Activated CD4-positive, alpha-beta T cell treated with anti-CD3 and anti-CD28 coated beads, Interleukin-2, amount 10 ng/mL, durations not matched to agents 24 days and 14 days (primary cell): ENCODE results near the gene SFTA2. TPM values are rescaled to one million over a fixed set of nuclear protein-coding genes. Genes with fewer than 3 reads are reported as not detected.
"Not testable (repeated sequence)": the region's sequence is repeated elsewhere in the genome, so short reads cannot be mapped to it uniquely, and the experiment has no call there.

Experiments
- DNase-seq: peaks from one replicate; pipeline ENCODE4 v3.0.0; 2022
- H3K27ac Mint-ChIP-seq: one replicate; pipeline ENCODE4 v1.8.0; 2022; ENCODE audit warnings: mild to moderate bottlenecking, mixed read lengths
- H3K27me3 Mint-ChIP-seq: one replicate; pipeline ENCODE4 v1.8.0; 2022; ENCODE audit warnings: mixed read lengths
- H3K36me3 Mint-ChIP-seq: one replicate; pipeline ENCODE4 v1.8.0; 2022; ENCODE audit warnings: low read depth, mild to moderate bottlenecking, mixed read lengths
- H3K4me1 Mint-ChIP-seq: one replicate; pipeline ENCODE4 v1.8.0; 2021; ENCODE audit warnings: mixed read lengths
- H3K4me3 Mint-ChIP-seq: one replicate; pipeline ENCODE4 v1.8.0; 2022; ENCODE audit warnings: mild to moderate bottlenecking, moderate library complexity, mixed read lengths
- H3K9me3 Mint-ChIP-seq: one replicate; pipeline ENCODE4 v1.8.0; 2021; ENCODE audit warnings: mixed read lengths
- intact Hi-C: fragments of 100-400 bp; cut with micrococcal nuclease; formaldehyde crosslinking; loops from one replicate; pipeline ENCODE4 v1.15.1; 2023
- total RNA-seq: library from RNA; stranded (reverse); gene quantifications from 2 replicates; pipeline ENCODE4 v1.2.3, GENCODE V29; 2022

SFTA2 gene
- total RNA-seq, 1 donor from 2014 or later, result not detected

DNA sequence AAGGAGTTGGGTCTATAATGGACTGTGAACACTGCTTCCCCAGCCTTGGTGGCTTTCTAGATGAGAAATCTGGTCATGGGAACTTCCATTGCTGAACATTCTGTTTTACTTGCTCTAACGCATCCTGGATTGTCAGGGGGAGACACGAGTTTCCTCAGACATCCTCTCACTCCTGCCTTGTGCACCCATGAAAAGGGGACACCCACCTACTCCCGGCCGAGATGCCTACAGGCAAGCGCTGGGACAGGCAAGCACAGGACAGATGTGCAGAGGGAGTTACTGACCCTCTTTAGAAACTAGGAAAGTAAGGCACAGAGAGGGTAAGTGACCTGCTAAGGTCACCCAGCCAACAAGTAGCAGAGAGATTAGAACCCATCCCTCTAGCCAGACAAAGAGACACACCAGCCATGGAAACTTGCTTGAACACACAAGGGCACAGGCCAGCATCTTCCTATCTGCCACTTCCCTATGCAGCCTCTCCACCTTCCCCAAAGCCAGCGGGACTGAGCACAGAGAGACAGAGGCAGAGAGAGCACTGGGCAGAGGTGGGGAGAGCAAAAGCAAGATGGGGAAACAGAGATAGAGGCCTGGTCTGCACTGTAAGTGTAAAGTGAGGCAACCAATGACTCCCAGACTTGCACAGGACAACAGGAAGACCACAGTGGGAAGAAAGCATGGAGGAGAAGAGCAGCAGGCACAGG is 845 bp upstream of the SFTA2 start:
- H3K4me1 Mint-ChIP-seq, result no peaks in the 10 kb centered on the region
- peaks cover 4% of the 10 kb centered on the region for H3K27me3 Mint-ChIP-seq
- intact Hi-C loops, result no loop called here
- H3K9me3 Mint-ChIP-seq, result peaks cover 4% of the 10 kb centered on the region
- no peak for DNase-seq
- H3K36me3 Mint-ChIP-seq, result peaks cover 12% of the 10 kb centered on the region
- H3K27ac Mint-ChIP-seq, result no peak overlapping the region
- no peak overlapping the region for H3K4me3 Mint-ChIP-seq

DNA sequence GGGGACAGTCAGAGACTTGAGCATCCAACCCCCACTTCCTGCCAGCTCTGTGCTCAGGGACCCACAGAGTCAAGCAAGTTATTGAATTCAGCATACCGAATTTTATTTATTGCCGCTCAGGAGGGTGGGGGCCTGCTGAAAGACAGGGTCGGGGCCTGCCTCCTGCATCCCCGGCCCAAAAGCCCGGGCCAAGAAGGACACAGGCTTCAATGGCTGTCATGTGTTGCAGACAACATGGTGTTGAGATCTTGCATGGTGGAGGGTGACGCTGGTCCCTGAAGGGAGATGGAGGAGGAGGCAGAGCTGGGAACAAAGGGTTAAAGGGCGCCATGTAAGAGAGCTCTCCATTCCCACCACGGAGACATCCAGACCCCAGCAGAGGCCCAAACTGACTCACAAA is 698 bp downstream of the SFTA2 start:
- intact Hi-C loops, result no loop called here
- no peaks in the 10 kb centered on the region for H3K27me3 Mint-ChIP-seq
- no peaks in the 10 kb centered on the region for H3K4me1 Mint-ChIP-seq
- DNase-seq, result no peak
- peaks cover 25% of the 10 kb centered on the region for H3K36me3 Mint-ChIP-seq
- H3K27ac Mint-ChIP-seq, result no peak overlapping the region
- H3K9me3 Mint-ChIP-seq, result peaks cover 4% of the 10 kb centered on the region
- no peak overlapping the region for H3K4me3 Mint-ChIP-seq

DNA sequence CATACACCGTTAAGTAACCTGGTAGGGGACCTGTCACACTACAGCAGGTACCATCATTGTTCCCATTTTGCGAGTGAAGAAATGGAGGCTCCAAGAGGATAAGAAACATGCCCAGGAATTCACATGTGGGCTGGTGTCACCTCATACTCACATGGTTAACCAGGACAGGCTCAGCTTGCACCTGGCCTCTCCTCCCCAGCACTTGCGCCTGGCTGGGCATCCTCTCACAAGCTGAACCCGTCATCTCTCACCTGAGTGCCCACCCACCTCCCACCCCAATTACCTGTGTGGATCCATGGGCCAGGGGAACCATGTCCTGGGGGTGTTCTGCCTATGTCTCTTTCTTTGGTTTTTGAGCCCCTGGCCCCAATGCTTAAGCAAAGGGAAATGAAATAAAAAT is 1.5 kb downstream of the SFTA2 start:
- Mint-ChIP-seq H3K4me3 (no peak overlapping the region), H3K27me3 (no peaks in the 10 kb centered on the region), H3K4me1 (no peaks in the 10 kb centered on the region), H3K27ac (no peak overlapping the region), H3K36me3 (peaks cover 28% of the 10 kb centered on the region), H3K9me3 (peaks cover 4% of the 10 kb centered on the region)
- intact Hi-C loops, result no loop called here
- DNase-seq, result no peak

DNA sequence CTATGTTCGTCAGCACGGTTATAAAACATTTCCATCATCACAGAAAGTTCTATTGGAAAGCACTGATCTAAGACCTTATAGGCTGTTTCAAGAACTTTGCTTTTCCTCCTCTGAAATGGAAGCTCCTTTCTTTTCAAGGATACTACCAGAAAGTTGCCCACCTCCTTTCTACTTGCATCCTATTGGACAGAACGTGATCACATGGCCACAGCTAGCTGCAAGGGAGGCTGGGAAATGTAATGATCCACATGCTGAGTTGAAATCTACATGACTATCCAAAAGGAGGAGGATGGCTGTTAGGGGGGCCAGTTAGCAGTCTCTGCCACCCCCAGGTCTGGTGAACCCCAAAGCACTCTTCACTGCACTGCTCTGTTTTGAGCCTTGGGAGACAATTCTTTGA is 3.3 kb downstream of the SFTA2 start:
- intact Hi-C loops, result no loop called here
- Mint-ChIP-seq H3K36me3 (peaks cover 32% of the 10 kb centered on the region), H3K4me1 (no peaks in the 10 kb centered on the region), H3K9me3 (peaks cover 4% of the 10 kb centered on the region), H3K4me3 (no peak overlapping the region), H3K27me3 (no peaks in the 10 kb centered on the region), H3K27ac (no peak overlapping the region)
- DNase-seq, result no peak

DNA sequence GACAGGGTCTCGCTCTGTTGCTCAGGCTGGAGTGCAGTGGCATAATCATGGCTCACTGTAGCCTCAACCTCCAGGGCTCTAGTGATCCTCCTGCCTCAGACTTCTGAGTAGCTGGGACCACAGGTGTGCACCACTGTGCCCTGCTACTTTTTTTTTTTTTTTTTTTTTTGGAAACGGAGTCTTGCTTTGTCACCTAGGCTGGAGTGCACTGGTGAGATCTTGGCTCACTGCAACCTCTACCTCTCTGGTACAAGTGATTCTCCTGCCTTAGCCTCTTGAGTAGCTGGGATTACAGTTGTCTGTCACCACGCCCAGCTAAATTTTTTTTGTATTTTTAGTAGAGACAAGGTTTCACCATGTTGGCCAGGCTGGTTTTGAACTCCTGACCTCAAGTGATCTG is 4.9 kb downstream of the SFTA2 start:
- H3K4me3 Mint-ChIP-seq, H3K27ac Mint-ChIP-seq, H3K27me3 Mint-ChIP-seq, DNase-seq, H3K9me3 Mint-ChIP-seq, H3K4me1 Mint-ChIP-seq, intact Hi-C loops: not testable (repeated sequence)
- peaks cover 45% of the 10 kb centered on the region for H3K36me3 Mint-ChIP-seq

DNA sequence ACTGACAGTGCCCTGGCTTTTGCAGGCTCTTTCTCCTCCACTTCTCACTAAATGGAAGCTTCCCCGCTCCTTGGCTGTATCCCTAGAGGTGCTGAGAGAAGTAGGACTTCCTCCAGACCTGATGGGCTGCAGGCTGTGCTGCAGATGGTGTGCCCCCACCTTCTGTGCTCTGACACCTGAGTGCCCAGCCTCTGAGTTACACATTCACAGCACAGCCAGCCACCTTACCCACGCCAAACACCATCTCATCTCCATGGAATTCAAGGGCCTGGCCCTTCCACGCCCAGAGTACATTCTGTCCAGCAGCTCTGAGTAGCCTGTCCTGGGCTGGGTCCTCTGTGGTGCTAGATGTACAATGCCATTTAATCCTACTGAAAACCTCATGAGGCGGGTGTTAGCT is 5.3 kb downstream of the SFTA2 start:
- intact Hi-C loops, result no loop called here
- peaks cover 46% of the 10 kb centered on the region for H3K36me3 Mint-ChIP-seq
- no peaks in the 10 kb centered on the region for H3K4me1 Mint-ChIP-seq
- no peak overlapping the region for H3K4me3 Mint-ChIP-seq
- peaks cover 4% of the 10 kb centered on the region for H3K9me3 Mint-ChIP-seq
- H3K27ac Mint-ChIP-seq, result no peak overlapping the region
- no peaks in the 10 kb centered on the region for H3K27me3 Mint-ChIP-seq
- DNase-seq, result no peak

DNA sequence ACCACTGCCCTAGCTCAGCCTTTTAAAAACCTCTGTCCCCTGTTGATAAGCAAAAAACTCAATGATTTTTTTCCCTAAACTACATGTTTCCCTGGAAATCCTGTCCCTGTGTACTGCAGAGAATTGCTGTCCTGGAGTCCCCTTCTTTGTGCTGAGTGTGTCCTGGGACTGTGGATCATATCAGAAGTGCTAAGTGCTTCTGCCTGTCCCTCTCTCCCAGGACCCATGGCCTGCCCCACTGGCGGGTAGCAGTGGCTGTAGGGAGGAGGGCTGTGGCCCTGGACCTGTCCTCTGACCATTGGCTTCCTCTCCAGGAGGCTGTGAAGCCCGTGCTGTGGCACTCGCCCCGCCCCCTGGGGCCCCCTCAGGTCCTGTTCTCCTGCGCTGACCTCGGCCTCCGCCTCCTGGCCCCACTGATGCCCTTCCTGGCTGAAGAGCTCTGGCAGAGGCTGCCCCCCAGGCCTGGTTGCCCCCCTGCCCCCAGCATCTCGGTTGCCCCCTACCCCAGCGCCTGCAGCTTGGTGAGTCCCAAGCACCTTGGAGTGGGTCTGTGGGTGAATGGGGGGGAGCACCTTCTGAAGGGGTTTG is 7.8 kb downstream of the SFTA2 start:
- intact Hi-C loops, H3K27ac Mint-ChIP-seq, DNase-seq, H3K4me3 Mint-ChIP-seq, H3K9me3 Mint-ChIP-seq, H3K27me3 Mint-ChIP-seq, H3K4me1 Mint-ChIP-seq: not testable (repeated sequence)
- peaks cover 64% of the 10 kb centered on the region for H3K36me3 Mint-ChIP-seq

DNA sequence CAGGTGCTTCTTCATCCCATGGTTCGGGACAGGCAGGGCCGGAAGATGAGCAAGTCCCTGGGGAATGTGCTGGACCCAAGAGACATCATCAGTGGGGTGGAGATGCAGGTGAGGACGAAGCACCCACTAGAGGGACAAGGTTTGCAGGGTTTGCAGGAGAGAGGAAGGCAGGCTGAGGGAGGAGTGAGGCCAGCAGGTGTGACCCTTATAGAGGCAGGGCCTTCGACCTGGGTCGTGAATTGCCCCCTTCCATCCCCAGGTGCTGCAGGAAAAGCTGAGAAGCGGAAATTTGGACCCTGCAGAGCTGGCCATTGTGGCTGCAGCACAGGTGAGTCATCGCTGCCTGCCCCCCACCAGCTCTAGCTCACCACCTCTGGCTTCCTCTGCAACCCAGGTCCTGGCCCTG is 9.5 kb downstream of the SFTA2 start:
- Mint-ChIP-seq H3K27me3 (no peaks in the 10 kb centered on the region), H3K4me1 (peaks cover 2% of the 10 kb centered on the region), H3K9me3 (no peaks in the 10 kb centered on the region), H3K4me3 (no peak overlapping the region), H3K36me3 (peaks cover 60% of the 10 kb centered on the region), H3K27ac (no peak overlapping the region)
- DNase-seq, result no peak
- intact Hi-C loops, result no loop called here

DNA sequence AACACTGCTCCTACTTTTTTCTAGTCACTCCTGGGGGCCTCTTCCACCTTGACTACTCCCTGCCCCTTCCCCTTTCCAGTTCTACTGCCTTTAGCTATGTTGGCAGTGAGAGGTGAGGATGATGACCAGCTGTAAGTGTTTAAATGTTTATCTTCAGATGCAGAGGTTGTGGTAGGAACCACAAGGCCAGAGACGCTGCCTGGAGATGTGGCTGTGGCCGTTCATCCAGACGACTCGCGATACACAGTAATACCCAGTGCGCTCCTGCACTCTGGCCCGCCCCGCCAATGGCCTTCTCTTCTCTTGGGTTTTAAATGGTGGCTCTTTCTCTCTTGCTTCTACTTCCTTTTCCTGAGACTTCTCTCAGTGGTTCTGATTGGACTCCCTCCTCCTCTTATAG is 13.3 kb downstream of the SFTA2 start:
- no peak for DNase-seq
- no peaks in the 10 kb centered on the region for H3K27me3 Mint-ChIP-seq
- intact Hi-C loops, result loop anchor here (10.0 kb wide), 1 partner anchor 126 kb away; no protein-coding TSS in a partner anchor

DNA sequence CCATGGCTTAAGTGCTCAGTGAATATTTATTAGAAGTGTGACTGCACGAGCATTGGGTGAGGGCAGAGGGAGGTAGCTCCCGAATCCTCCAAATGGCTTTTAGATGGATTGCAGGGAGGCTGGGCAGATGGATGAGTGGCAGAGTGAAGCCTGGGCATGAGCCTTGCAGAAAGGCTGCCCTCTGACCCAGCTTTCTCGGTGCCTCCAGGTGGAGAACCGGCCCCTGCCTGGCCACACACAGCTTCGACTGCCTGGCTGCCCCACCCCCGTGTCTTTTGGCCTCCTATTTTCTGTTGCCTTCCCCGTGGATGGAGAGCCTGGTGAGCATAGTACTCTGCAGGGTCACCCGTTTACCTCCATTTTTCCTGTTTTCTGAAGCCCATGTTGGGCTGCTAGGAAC is 14.5 kb downstream of the SFTA2 start:
- intact Hi-C loops, result loop anchor here (10.0 kb wide), 1 partner anchor 127 kb away; no protein-coding TSS in a partner anchor
- Mint-ChIP-seq H3K27ac (no peak overlapping the region), H3K36me3 (peaks cover 66% of the 10 kb centered on the region), H3K27me3 (no peaks in the 10 kb centered on the region), H3K9me3 (no peaks in the 10 kb centered on the region), H3K4me3 (no peak overlapping the region), H3K4me1 (peaks cover 32% of the 10 kb centered on the region)
- DNase-seq, result no peak

More for the DNA sequence above, 13.3 kb downstream of the SFTA2 start:
- Mint-ChIP-seq H3K27ac (no peak overlapping the region), H3K9me3 (no peaks in the 10 kb centered on the region), H3K4me3 (no peak overlapping the region), H3K4me1 (peaks cover 22% of the 10 kb centered on the region), H3K36me3 (peaks cover 66% of the 10 kb centered on the region)

DNA sequence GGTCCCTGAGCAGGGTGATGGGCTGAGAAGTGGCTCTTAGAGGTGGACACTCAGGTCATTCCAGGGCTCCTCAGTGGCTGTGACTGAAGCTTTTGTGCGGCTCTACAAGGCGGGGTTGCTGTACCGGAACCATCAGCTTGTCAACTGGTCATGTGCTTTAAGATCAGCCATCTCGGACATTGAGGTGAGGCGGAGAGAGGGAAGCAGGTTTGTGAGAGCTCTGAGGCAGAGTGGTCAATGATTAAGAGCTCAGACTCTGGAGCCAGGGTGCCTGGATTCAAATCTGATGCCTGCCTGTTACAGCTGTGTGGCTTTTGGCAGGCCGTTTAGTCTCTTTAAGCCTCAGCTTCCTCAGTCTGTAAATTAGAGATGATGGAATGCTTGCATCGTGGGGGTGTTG is 14.9 kb downstream of the SFTA2 start:
- Mint-ChIP-seq H3K4me1 (peaks cover 36% of the 10 kb centered on the region), H3K27ac (no peak overlapping the region), H3K27me3 (no peaks in the 10 kb centered on the region), H3K4me3 (no peak overlapping the region), H3K9me3 (no peaks in the 10 kb centered on the region), H3K36me3 (peaks cover 67% of the 10 kb centered on the region)
- DNase-seq, result no peak
- intact Hi-C loops, result loop anchor here (10.0 kb wide), 1 partner anchor 128 kb away; no protein-coding TSS in a partner anchor

DNA sequence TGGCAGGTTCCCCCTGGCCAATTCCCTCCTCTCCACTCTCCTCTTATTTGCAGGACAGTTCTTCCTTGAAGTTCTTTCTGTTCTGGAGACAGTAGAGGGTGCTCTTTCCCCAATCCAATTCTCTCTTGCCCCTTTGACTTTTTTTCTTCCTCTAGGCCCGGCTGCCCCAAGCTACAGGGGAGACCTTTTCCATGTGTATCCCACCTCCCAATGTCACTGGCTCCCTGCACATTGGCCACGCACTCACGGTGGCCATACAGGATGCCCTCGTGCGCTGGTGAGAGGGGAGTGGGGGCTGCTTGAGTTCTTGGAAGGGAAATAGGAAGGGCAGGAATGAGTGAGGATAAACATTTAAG is 16.4 kb downstream of the SFTA2 start:
- no peaks in the 10 kb centered on the region for H3K9me3 Mint-ChIP-seq
- no peaks in the 10 kb centered on the region for H3K27me3 Mint-ChIP-seq
- H3K27ac Mint-ChIP-seq, result peak overlapping the region; percentile 58
- peak; percentile 78 for DNase-seq
- peaks cover 70% of the 10 kb centered on the region for H3K36me3 Mint-ChIP-seq
- intact Hi-C loops, result loop anchor here (2.0 to 10.0 kb wide), 6 partner anchors 31 to 171 kb away; partner anchors contain the start of gene DDR1
- H3K4me3 Mint-ChIP-seq, result peak overlapping the region; percentile 92
- H3K4me1 Mint-ChIP-seq, result peaks cover 42% of the 10 kb centered on the region

DNA sequence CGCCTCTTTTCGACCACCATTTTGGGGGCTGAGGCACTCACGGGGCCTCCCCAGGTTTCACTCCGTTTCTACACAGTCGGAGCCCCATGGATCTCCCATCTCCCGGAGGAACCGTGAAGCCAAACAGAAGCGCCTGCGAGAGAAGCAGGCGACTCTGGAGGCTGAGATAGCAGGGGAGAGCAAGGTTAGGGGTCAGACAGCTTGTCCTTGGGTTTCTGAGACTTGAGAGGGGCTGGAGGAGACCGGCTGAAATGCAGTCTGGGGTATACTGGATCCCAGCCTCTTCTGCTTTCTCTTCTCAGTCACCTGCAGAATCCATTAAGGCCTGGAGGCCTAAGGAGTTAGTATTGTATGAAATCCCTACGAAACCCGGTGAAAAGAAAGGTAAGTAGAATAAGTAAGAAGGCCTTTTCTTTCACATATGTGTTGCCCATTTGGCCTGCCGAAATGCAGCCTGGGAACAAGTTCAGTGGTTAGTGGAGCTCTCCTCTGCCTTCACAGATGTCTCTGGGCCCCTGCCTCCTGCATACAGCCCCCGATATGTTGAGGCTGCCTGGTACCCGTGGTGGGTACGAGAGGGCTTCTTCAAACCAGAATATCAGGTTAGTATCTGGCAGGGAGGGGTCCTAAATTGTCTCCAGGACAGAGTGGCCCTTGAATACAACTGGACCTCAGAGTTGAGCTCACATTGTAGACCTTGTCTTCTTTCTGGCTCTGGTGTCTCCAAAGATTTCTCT is 16.9 kb downstream of the SFTA2 start:
- H3K27me3 Mint-ChIP-seq, result no peaks in the 10 kb centered on the region
- peak overlapping the region; percentile 92 for H3K4me3 Mint-ChIP-seq
- H3K36me3 Mint-ChIP-seq, result peaks cover 68% of the 10 kb centered on the region
- peak; percentile 64 for DNase-seq
- peak overlapping the region; percentile 98 for H3K27ac Mint-ChIP-seq
- no peaks in the 10 kb centered on the region for H3K9me3 Mint-ChIP-seq
- H3K4me1 Mint-ChIP-seq, result peaks cover 42% of the 10 kb centered on the region
- intact Hi-C loops, result loop anchor here (2.0 to 10.0 kb wide), 6 partner anchors 30 to 172 kb away; partner anchors contain the start of gene DDR1
